Esophagus muscularis mucosa (tissue), 3 donors: ENCODE results near the gene PSMD11.

Experiments used
- CTCF ChIP-seq, 3 experiments: fragments of 200-600 bp in 2 of 3; fragments of 450-650 bp in 1 of 3; sonication (generic) in 2 of 3; IDR thresholded peaks; one replicate each; pipeline ENCODE4 v1.5.1; 2017 to 2019; ENCODE audit warnings: antibody characterized with exemption in 3 of 3, mild to moderate bottlenecking in 2 of 3, moderate library complexity in 1 of 3
- POLR2A ChIP-seq: fragments of 450-650 bp; IDR thresholded peaks from one replicate; pipeline ENCODE4 v1.6.1; 2017; ENCODE audit warnings: antibody characterized with exemption, moderate library complexity, mild to moderate bottlenecking, low read depth

DNA sequence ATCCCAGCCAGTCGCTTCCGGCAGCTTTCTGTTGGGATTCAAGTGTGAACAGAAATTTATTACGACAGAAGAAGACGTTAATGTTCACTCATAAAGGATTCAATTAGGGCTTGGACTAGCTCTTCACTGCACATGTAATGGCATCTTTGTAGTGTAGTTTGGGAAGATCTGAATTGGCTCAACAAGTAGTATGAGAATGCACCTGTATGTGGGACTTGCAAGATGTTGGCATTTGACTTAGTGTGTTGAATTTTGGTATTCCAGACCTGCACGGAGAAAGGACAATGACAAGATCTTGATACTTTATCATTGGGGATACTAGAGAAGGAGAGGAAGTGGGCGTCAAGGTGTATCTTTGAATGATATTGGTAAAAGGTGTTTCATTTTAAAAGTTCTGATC is 1.2 kb downstream of the PSMD11 start:
- no peak for TF ChIP-seq CTCF (IDR thresholded peaks at IDR 0.05)
- no peak for TF ChIP-seq POLR2A
